Colonic mucosa (tissue), 4 donors: ENCODE data around the gene TCFL5. TPM values are rescaled to one million over a fixed set of nuclear protein-coding genes. Genes with fewer than 3 reads are reported as not detected.

Experiments
- DNase-seq: peaks from one replicate; pipeline ENCODE4 v3.0.0-alpha.2; 2020
- H3K27ac ChIP-seq: fragments of 200-600 bp; one replicate; pipeline ENCODE4 v1.8.0; 2021
- H3K27me3 ChIP-seq: fragments of 200-600 bp; one replicate; pipeline ENCODE4 v1.8.0; 2021
- H3K36me3 ChIP-seq: fragments of 200-600 bp; one replicate; pipeline ENCODE4 v1.8.0; 2021
- H3K4me1 ChIP-seq: fragments of 200-600 bp; one replicate; pipeline ENCODE4 v1.8.0; 2021; ENCODE audit warnings: mild to moderate bottlenecking
- H3K4me3 ChIP-seq: fragments of 200-600 bp; one replicate; pipeline ENCODE4 v1.8.0; 2021
- H3K9ac ChIP-seq, 2 donors: one replicate each; pipeline ENCODE4 v1.7.0; 2013; ENCODE audit warnings: control low read depth in 2 of 2, low read depth in 2 of 2, low read length in 2 of 2
- H3K9me3 ChIP-seq: fragments of 200-600 bp; one replicate; pipeline ENCODE4 v1.8.0; 2021
- intact Hi-C: fragments of 100-400 bp; cut with DNase I; formaldehyde crosslinking; loops from one replicate; pipeline ENCODE4 v1.14.1; 2022
- total RNA-seq, 2 donors: library from RNA; stranded (reverse); fragmentation: NEBNext Ultra II Directional in 1 of 2; extraction: Animal tissue kit (Norgen Biotek cat#: 25700) in 1 of 2; gene quantifications; one replicate each; pipeline ENCODE4 v1.2.1, GENCODE V29; 2021
- TF ChIP-seq, protein P1 (sequence below): fragments of 200-600 bp; IDR thresholded peaks from one replicate; pipeline ENCODE4 v1.8.0; 2022; ENCODE audit warnings: antibody characterized with exemption, mild to moderate bottlenecking
- donor health status: healthy.
- donor health status: DM: no; HTN: no; CAD: no.
- donor health status: DM: no; HTN: no; CAD: no.

Gene TCFL5
- total RNA-seq, 2 donors from 2014 or later = 6.2 to 7.3 TPM

GRCh38 chr20:62907384-62908317, 46.0 kb upstream of the TCFL5 start:
- peaks cover 44% of the 10 kb centered on the region for H3K36me3 ChIP-seq
- no peak overlapping the region for H3K4me3 ChIP-seq
- DNase-seq = no peak
- TF ChIP-seq, protein P1, sequence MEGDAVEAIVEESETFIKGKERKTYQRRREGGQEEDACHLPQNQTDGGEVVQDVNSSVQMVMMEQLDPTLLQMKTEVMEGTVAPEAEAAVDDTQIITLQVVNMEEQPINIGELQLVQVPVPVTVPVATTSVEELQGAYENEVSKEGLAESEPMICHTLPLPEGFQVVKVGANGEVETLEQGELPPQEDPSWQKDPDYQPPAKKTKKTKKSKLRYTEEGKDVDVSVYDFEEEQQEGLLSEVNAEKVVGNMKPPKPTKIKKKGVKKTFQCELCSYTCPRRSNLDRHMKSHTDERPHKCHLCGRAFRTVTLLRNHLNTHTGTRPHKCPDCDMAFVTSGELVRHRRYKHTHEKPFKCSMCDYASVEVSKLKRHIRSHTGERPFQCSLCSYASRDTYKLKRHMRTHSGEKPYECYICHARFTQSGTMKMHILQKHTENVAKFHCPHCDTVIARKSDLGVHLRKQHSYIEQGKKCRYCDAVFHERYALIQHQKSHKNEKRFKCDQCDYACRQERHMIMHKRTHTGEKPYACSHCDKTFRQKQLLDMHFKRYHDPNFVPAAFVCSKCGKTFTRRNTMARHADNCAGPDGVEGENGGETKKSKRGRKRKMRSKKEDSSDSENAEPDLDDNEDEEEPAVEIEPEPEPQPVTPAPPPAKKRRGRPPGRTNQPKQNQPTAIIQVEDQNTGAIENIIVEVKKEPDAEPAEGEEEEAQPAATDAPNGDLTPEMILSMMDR = peak; percentile 24
- H3K9ac ChIP-seq = no peak overlapping the region
- no peaks in the 10 kb centered on the region for H3K27me3 ChIP-seq
- no peaks in the 10 kb centered on the region for H3K4me1 ChIP-seq
- intact Hi-C loops = no loop called here
- no peaks in the 10 kb centered on the region for H3K9me3 ChIP-seq
- no peak overlapping the region for H3K27ac ChIP-seq

- Histone ChIP-seq H3K9ac (no peak overlapping the region), H3K36me3 (peaks cover 41% of the 10 kb centered on the region), H3K4me3 (no peak overlapping the region), H3K27me3 (no peaks in the 10 kb centered on the region), H3K4me1 (no peaks in the 10 kb centered on the region), H3K27ac (no peak overlapping the region), H3K9me3 (no peaks in the 10 kb centered on the region)
- TF ChIP-seq, protein P1 = no peak
- no peak for DNase-seq
- intact Hi-C loops = no loop called here
Measured at GRCh38 chr20:62906647-62907375, 45.2 kb upstream of the TCFL5 start.

DNA sequence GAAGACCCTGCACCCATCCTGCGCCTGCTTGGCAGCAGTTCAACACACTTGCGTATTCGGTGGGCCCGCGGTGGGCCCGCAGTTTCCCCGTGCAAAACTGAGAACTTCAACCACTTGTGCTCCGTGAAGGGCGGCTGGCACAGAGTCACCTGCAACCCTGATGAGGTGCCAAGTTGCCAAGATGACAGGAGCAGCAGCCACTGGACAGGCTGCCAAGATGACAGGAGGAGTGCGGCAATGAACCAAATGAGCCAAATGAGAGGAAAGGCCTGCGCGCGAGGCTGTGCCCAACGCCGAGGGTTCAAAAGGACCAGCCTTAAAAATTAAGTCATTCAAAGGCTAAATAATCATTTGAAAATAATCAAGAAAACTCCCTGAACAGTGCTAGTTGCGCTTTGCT, 44.6 kb upstream of the TCFL5 start:
- intact Hi-C loops = no loop called here
- Histone ChIP-seq H3K4me1 (no peaks in the 10 kb centered on the region), H3K9me3 (no peaks in the 10 kb centered on the region), H3K9ac (no peak overlapping the region), H3K27ac (no peak overlapping the region), H3K4me3 (no peak overlapping the region), H3K36me3 (peaks cover 35% of the 10 kb centered on the region), H3K27me3 (no peaks in the 10 kb centered on the region)
- no peak for DNase-seq
- TF ChIP-seq, protein P1 = no peak

DNA sequence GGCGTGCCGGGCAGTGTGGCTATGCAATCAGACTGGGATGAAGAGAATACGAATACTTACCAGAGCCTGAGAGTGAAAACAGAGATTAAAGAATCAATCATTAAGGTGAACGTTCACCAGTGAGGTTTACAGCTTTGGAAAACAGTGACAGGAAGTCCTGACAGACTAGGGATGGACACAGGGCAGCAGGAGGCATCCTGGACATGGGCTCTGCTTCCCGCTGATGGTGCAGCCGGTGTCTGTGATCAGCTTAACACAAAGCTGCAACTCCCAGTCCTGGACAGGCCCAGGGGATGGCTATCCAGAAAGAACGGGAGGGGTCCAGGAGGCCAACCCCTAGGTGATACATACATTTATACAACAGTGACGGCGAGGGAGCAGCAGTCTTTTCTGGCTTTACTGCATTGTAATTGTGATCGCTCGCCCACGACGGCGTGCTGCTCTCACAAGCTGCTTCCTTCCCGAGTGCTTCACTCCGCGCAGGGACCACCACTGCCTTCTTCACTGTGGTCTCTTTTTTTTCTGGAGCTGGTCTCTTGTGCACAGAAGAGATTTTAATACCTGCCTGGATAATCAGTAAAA, 44.0 kb upstream of the TCFL5 start:
- no peak for DNase-seq
- no peaks in the 10 kb centered on the region for H3K4me1 ChIP-seq
- TF ChIP-seq, protein P1 = no peak
- intact Hi-C loops = no loop called here
- no peaks in the 10 kb centered on the region for H3K27me3 ChIP-seq
- H3K36me3 ChIP-seq = peaks cover 33% of the 10 kb centered on the region
- no peaks in the 10 kb centered on the region for H3K9me3 ChIP-seq
- H3K27ac ChIP-seq = no peak overlapping the region
- no peak overlapping the region for H3K4me3 ChIP-seq
- no peak overlapping the region for H3K9ac ChIP-seq

DNA sequence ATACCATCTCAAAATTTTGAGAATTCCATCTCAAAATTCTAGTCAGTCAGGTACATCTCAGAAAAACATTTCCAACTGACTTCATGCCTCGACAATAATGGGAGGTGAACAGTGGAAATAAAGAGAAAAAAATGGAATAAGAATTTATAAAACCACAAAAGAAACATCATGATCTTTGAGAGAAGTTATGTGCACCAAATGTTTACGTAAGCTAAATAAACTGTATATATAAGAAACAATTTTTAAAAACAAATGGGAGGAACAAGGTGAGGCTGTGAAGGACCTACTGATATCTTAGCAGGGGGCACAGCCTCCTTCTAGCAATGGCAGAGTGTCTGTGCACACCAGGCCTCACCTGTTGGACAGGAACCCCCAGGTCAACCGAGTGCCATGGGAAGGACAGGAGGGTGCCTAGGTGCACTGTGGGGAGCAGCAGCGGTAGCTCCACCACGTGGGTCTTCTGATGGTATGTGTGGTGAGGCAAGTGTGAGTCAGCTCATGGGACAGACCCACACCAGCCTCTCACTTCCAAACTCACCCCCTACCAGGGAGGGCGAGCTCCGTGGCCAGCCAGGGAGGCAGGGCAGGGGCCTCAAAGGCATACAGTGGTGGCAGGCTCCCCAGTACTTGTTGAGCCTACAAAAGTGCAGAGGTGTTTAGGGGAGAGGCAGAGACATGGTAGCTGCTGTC, 41.4 kb upstream of the TCFL5 start:
- peaks cover 13% of the 10 kb centered on the region for H3K4me1 ChIP-seq
- H3K9me3 ChIP-seq = no peaks in the 10 kb centered on the region
- intact Hi-C loops = no loop called here
- DNase-seq = no peak
- no peak overlapping the region for H3K4me3 ChIP-seq
- no peak overlapping the region for H3K27ac ChIP-seq
- TF ChIP-seq, protein P1 = no peak
- no peaks in the 10 kb centered on the region for H3K27me3 ChIP-seq
- peaks cover 29% of the 10 kb centered on the region for H3K36me3 ChIP-seq
- no peak overlapping the region for H3K9ac ChIP-seq
